Activated CD4-positive, CD25-positive, alpha-beta regulatory T cell treated with anti-CD3 and anti-CD28 coated beads, Interleukin-2, amount 50 U/mL, for 24 hours (primary cell): ENCODE data around the gene ANKRD12.

Experiments
- ATAC-seq, 2 donors: fragments of 150-1000 bp; cut with Tn5 transposase; one replicate each; pipeline ENCODE4 v1.10.0; 2021; ENCODE audit warnings: mild to moderate bottlenecking in 1 of 2, moderate library complexity in 1 of 2

Gene ANKRD12

DNA sequence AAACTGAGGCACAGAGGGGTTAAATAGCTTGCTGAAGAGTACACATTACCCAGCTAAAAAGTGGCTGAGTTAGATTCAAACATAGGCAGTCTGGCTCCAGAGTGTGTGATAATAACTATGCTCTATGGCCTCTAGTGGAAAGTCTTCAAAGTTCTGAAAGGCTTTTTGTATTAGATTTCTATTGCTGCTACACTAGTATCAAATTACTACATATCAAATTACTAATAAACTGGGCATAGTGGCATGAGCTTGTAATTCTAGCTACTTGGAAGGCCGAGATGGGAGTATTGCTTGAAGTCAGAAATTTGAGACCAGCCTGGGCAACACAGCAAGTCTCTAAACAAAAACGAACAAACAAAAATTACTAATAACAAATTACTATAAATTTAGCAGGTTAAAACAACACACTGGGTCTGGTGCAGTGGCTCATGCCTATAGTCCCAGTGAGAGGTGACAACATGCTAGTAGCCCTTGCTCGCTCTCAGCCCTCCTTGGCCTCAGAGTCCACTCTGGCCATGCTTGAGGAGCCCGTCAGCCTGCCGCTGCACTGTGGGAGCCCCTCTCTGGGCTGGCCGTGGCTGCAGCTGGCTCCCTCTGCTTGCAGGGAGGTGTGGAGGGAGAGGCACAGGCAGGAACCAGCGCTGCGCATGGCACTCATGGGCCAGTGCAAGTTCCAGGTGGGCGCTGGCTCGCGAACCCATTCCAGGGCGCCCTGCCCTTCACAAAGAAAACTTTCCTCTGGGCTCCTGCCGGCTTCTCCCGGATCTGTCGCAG lies 159.8 kb downstream of the ANKRD12 start:
- ATAC-seq: no peak

DNA sequence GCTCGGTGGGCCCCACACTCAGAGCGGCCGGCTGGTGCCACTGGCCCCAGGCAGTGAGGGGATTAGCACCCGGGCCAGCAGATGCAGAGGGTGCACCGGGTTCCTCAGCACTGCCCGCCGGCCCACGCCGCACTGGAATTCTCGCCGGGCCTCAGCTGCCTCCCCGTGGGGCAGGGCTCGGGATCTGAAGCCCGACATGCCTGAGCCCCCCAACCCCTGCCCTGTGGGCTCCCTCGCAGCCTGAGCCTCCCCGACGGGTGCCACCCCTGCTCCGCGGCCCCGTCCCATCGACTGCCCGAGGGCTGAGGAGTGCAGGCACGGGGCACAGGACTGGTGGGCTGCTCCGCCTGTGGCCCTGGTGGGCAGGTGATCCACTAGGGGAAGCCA lies 160.4 kb downstream of the ANKRD12 start:
- no peak for ATAC-seq

DNA sequence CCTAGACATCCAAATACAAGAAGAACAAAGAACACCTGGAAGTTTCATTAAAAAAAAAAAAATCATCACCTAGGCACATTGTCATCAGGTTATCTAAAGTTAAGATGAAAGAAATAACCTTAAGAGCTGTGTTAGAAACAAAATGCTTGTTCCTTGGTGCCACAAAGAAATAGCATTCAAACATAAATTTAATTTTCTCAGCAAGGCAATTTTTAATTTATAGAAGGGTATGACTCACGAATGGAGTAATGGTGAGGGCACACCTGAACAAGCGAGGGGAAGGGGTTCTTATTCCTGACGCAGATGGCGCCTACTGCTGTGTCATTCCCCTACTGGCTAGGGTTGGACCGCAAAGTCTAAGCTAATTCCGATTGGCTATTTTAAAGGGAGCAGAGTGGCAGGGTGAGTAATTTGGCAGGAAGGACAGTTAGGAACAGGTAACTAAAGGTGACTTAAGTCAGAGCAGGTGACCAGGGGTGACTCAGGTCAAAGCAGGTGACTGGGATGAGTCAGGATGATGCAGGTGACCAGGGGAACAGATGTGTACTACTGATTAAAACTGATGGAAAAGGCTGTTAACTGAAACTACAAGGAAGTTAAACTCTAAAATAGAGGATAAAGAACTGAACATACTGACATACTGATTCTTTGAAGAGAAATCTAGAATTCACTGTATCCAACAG lies 167.9 kb downstream of the ANKRD12 start:
- no peak for ATAC-seq

DNA sequence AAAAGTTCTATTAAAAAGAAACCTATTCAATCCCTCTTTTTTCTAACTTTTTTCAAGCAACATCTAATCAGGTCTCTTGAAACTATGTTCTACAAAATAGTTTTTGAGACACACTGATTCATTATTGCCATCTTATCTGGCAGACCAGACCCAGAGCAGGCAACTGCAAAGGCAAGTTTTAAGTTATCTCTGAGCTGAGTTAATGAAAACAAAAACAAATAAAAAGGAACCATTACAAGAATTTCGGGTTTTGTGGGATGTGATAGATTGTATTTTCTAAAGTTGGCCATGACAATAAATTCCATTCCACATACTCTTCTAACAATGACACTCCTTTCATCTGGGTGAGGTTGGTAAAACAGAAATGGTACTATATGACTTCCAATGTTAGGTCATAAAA lies 182.8 kb downstream of the ANKRD12 start:
- no peak for ATAC-seq

DNA sequence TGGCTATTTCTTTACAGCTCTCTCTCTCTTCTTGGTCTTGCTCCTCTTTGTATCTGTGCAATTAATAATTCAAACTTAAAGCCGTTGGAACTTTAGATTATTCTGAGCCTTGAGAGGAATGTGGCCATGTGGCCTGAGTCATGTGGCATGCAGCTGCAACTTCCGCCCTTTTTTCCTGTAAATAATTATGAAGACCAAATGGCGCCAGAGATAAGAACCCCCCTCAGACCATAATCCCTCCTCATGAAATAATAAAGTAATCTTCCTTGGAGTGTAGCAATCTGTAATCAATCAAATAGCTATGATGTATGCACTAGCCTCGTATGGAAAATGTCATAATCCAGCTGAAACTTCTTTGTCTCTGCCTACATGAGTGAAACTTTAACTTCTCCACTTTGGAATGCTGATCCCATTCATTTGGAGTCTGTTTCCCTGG lies 184.5 kb downstream of the ANKRD12 start:
- no peak for ATAC-seq

DNA sequence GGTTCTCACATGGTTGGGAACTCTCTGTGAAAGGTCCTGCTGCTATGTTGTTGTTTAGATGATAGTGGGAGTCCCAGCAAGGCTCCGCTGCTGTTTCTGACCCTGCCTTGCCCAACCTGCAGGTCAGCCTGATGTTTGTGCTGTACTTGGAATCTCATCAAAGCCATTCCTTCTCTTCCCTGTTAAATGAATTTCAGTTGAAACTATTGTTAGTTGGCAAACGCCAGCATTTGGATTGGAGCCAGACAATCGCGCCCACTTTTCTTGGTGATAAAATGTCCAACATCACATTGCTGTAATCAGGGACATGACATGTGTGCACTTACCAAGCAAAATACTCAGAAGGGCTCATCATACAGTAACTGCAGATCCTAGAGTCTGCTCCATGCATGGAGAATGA lies 185.2 kb downstream of the ANKRD12 start:
- no peak for ATAC-seq

DNA sequence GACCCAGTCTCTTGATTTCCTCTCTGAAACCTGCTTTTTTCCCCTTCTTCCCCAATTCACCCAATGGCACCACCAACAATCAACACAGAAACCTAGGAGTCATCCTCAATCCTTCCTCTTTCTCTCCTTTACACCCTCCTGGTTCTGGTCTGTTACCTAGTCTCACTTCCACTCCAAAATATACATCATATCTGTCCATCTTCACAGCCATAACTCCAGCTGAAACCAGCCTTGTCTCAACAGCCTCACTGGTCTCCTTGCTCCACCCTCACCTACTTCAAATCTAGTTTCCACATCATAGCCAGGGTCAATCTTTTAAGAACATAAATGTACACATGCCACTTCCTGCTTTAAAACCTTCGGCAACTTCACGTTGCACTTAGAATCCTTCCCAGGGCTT lies 186.2 kb downstream of the ANKRD12 start:
- ATAC-seq: no peak

DNA sequence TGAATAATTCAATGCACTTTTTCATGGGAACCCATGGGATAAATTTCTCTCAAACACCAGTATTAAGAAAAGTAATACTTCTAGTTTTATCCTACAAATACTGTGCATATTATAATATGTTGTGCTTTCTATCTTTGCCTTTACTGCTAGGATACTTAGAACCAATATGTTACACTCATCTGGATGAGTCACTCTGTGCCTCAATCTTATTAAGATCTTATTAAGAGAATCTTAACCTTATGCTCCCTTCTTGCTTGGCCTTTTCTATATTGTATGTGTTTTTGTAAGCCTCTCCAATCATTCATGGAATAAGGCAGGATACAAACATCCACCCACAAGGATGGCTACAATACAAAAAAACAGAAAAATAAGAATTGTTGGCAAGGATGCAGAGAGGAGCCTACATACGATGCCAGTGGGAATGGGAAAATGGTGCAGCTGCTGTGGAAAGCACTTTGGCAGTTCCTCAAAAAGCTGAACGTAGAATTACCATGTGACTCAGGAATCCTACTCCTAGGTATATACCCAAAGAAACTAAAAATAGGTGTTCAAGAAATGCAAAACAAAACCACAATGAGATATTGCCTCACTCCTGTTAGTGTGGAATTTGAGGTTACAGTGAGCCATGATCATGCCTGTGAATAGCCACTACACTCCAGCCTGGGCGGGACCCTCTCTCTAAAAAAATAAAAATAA lies 187.3 kb downstream of the ANKRD12 start:
- ATAC-seq: no peak

DNA sequence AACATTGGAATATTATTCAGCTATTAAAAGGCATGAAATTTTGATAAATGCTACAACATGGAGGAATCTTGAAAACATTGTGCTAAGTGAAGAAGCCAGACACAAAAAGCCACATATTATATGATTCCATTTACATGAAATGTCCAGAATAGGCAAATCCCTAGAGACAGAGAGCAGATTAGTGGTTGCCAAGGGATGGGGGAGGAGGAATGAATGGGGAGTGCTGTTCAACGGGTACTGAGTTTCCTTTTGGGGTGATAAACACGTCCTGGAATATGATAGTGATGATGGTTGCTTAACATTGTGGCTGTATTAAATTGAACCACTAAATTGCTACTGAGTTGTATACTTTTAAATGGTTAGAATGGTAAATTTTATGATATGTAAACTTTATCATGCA lies 189.1 kb downstream of the ANKRD12 start:
- ATAC-seq: no peak

DNA sequence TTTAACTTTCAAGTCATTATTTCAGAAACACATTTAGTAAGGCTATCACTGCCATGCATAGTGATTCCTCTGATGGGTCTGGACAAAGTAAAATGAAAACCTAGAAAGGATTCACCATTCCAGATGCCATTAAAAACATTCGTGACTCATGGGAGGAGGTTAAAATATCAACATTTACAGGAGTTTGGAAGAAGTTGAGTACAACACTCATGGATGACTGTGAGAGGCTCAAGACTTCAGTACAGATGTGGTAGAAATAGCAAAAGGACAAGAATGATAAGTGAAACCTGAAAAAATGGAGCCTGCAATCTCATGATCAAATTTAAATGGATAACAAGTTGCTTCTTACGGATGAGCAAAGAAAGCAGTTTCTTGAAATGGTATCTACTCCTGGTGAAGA lies 192.2 kb downstream of the ANKRD12 start:
- ATAC-seq: no peak

DNA sequence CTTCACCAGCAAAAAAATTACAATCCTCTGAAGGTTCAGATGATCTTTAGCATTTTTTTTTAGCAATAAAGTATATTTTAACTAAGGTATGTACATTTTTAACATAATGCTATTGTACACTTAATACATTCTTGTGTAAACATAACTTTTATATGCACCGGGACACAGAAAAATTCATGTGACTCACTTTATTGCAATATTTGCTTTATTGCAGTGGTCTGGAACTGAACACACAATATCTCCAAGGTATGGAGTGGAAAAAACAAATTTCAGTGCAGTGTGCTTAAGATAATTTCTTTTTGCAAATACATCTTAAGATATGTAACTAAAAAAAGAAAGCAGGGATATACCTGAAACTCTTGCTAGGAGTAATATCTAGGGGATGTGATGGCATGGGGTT lies 192.9 kb downstream of the ANKRD12 start:
- ATAC-seq: no peak

DNA sequence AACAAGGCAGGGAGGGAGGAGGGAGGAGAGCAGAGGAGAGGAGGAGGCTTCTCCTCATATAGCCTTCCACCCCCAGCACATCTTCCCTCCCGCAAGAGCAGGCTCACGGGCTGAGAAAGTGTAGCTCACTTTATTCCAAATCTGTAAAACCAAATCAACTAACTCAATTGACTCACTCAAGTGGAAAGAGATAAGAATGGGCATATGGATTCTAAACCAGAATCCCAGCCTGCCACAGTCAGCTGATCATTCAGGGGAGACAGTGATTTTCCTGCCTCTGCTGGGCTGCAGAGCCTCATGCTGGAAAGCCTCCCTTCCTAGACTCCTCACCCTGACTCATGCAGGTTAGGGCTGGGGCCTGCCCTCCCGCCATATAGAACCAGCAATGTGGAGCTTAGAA lies 193.8 kb downstream of the ANKRD12 start:
- no peak for ATAC-seq

DNA sequence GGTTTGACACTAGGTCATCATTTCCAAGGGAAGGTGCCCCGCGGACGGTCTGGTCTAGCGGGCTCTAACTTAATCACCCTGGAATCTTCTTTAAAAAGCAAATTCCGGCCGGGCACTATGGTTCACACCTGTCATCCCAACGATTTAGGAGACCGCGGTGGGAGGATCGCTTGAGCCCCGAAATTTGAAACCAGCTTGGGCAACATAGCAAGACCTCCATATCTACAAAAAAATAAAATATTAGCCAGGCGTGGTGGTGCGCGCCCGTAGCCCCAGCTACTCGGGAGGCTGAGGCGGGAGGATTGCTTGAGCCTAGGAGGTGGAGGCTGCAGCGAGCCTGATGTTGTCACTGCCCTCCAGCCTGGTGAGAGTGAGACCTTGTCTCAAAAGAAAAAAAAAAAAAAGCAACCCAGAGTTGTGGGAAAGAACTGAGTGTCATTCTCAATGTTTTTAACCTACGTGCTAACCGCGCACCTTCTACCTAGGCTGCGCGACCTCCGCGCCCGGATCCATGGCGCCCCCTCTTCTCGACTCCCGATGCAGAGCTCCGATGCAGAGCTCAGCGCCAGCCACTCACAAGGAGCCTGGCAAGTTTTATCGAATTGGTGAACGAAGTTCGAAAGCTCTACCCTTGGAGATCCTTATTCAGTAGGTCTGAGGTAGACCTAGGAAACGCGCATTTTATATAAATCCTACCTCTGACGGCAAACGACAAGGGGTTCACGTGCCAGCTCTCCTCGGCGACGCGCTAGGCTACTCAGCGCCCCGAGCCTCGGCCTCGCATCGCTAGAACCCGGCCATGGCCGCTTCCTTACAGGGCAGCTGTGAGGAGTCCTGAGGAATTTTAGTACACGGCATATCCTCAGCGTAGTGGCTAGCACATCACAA lies 197.1 kb downstream of the ANKRD12 start:
- ATAC-seq: peak; percentile 19 to 25

DNA sequence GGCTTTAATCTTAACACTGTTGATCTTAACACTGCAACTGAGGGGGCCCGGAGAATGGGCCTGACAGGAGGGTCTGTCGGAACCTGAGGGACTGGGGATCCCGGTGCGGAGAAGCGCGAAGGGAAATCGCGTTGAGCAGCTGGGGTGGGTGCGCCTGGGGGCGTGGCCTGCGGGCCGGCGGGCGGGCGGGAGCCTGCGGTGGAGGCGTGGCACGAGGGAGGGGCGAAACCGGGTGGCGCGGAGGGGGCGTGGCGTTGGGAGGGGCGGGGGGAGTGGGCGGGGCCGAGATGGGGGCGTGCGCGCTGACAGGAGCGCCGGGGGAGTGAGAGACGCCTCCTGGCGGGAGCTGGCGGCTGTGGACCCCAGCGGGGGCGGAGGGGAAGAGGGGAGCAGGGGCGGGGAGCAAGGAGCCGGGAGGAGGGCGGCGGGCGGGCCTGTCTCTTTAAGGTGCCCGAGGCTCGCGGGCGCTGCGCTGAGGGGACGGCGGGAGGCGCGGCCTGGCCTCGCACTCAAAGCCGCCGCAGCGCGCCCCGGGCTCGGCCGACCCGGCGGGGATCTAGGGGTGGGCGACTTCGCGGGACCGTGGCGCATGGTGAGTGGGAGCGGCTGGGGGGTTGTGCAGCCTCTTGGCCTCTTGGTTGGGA lies 197.9 kb downstream of the ANKRD12 start, which contains the start of gene TWSG1:
Gene TWSG1 (plus strand): TSS at position 445 of the 644 bp plus-strand sequence. CDS start 2,457 bp downstream, outside the sequence.
- peak; percentile 89 to 90 for ATAC-seq

DNA sequence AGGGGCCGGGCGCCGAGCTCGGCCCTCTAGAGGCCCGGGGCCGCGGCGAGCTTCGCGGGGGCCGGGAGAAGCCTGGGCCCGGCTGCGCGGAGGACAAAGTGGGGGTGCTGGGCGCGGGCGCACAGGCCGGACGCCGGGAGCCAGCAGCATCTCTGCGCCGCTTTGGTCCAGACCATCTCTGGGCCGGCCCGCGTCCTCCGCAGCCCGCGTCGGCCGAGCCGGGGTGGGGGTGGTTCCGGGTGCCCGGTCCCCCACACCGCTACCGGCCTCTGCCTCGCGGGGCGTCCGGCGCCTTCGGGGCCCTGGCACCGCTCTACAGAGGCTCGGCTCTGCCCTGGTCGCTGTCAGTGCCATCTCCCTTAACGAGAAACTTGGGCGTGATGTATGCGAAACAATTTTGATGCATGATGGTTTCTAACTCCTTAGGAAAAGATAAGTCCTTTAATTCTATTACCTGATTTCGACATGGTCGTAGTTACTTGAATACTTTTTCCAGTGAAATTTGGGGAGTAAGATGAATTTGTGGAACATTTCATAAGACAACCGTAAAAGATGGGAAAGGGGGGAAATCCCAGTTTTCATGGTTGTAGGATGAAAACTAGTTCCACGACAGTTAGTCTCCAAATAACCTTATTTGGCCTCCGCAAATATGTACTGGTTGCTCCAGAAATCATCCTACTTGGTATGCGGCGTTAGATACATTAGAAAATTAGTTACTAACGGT lies 198.6 kb downstream of the ANKRD12 start:
- peak; percentile 44 to 49 for ATAC-seq
